ENCODE measurements around the gene MRPL22.

- TF ChIP-seq POLR2A (IDR thresholded peaks at IDR 0.05; ENCODE audit: low read depth, low read length) (no peak), POLR2AphosphoS5 (IDR thresholded peaks at IDR 0.05; ENCODE audit: low read depth, low read length) (no peak), TAF1 (IDR thresholded peaks at IDR 0.05; ENCODE audit: borderline replicate concordance, low read depth, low read length) (no peak)
Measured at GRCh38 chr5:154970759-154971158, 29.9 kb downstream of the MRPL22 start.

Data from GM12892 (cell line).